ENCODE data around the gene RNF141.

The RNF141 gene

DNA sequence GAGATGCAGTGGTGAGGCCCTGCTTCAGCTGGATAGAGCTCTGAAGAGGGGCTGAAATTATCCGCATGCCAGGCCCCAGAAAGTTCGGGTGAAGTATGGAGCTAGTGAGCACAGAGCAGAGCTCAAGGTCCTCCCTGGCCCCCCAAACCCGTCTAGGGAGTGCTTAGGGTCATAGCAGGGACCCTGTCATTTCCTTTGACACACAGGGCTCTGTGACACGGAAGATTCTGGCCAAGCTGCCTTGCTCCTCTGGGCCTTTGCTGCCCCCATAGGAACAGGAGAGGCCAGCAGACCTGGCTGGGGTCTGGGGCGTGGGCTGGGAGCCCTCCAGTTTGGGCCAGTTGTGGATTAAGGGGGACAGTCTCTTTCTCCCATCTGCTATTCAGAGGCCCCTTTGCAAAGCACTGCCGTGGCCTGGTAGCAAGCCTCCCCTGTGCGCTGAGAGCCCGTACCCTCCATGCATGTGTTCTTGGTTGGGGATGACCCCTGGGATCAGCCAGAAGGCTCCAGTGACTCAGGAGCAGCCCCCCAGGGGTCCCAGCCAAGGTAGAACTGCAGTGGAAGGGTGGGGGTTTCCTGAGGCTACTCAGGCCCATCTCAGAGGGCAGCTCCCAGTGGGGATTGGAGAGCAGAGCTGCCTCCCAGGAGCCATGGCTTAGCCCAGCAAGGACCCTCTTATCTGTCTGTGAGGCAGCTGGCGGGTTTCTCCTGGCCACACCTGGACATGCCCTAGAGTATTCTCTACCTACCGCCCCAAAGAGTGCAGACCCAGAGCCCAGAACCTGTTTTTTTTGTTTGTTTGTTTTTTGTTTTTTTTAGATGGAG is 42.3 kb downstream of the RNF141 start:
- no peak for DNase-seq (ENCODE audit: low read depth in 1 of 2, low spot score in 1 of 2)

DNA sequence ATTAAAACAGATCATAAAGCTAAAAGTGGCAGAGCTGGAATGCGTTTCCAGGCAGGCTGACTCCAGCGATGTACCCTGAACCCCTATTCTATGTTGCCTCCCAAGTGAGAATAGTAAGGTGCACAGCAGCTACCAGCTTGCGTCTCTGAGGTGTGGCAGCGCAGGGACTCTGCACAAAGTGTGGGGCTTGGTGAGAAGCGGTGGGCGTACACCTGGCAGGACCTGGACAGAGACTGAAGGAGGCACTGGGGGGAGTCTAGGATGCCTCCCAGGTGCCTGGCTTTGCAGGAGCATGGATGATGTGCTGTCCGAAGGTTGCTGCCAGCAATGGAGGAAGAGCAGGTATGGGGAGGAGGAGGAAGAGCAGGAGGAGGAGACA is 43.0 kb downstream of the RNF141 start:
- no peak for DNase-seq (ENCODE audit: low read depth in 1 of 2, low spot score in 1 of 2)

- no peak for DNase-seq (ENCODE audit: low read depth in 1 of 2, low spot score in 1 of 2)
Measured at GRCh38 chr11:10497371-10498021, 43.5 kb downstream of the RNF141 start.

GRCh38 chr11:10496296-10496936 is 44.6 kb downstream of the RNF141 start:
- DNase-seq (ENCODE audit: low read depth in 1 of 2, low spot score in 1 of 2): no peak

DNA sequence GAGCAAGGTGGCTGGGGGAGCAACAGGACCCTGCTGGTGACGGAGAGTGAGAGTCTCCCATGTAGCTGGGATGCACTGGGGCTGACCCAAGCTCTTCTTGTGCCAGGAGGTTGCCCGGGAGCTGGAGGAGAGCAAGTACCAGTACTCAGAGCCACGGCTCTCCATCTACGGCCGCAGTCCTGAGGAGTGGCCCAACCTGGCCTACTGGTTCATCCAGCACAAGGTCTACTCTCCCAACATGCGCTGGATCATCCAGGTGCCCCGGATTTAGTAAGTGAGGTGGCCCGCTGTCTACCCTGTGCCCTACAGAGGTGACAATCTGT is 45.6 kb downstream of the RNF141 start:
- DNase-seq (ENCODE audit: low read depth in 1 of 2, low spot score in 1 of 2): no peak

DNA sequence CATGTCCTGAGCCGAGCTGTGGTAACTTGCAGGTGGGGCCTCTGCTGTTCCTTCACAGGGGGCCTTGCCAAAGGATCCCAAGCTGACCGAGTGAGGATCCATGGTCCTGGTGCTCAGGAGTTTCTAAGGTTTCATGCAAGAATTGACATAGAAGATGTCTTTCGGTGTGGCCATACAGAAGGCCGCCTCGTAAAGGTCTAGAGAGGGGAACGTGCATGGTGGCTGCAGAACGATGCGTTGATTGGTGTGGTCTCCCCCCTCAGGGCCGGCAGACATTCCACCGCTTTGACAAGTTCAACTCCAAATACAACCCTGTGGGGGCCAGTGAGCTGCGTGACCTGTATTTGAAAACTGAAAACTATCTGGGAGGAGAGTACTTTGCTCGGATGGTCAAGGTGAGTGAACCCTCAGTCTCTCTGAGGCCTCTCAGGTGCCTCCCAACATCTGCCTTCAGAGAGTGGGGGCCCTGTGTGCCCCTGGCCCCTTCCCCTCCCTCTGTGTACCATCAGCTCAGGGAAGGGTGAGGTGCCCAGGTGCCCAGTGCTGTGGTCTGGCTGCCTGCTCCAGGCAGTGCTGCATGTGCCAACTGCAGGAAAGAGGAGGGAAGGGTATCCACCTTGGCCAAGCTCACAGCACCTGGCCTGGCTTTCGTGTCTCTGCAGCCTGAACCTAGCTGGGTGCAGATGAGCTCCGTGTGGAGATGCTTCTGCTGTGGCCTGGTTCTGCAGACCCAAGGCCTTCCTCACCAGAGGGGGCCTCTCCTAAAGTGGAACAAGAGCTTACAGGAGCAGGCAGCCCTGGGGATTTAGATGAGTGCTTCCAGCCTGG is 46.1 kb downstream of the RNF141 start:
- no peak for DNase-seq (ENCODE audit: low read depth in 1 of 2, low spot score in 1 of 2)

GRCh38 chr11:10493041-10493663 is 47.8 kb downstream of the RNF141 start:
- DNase-seq (ENCODE audit: low read depth in 1 of 2, low spot score in 1 of 2): no peak

DNA sequence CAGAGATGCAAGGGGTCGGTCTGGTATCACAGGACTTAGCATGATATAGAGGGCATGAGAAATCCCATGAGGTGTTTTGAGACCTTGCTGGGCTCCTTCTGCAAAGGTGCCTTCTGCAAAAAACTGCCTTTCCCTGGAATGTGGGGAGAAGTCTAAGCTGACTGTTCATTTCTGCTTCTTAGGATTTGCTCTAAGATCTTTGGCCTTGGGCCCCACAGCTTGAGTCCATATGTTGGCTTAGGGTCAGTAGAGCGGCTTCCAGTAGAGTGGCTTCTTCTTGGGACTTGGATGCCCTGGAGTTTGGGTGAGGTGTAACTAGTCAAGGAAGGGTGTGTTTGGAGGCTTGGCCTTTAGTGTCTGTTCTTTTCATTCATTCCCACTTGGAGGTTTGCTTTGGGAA is 48.9 kb downstream of the RNF141 start:
- no peak for DNase-seq (ENCODE audit: low read depth in 1 of 2, low spot score in 1 of 2)

GRCh38 chr11:10490398-10491241 is 50.4 kb downstream of the RNF141 start:
- DNase-seq (ENCODE audit: low read depth in 1 of 2, low spot score in 1 of 2): no peak

- no peak for DNase-seq (ENCODE audit: low read depth in 1 of 2, low spot score in 1 of 2)
Measured at GRCh38 chr11:10490032-10490397, 51.0 kb downstream of the RNF141 start.

DNA sequence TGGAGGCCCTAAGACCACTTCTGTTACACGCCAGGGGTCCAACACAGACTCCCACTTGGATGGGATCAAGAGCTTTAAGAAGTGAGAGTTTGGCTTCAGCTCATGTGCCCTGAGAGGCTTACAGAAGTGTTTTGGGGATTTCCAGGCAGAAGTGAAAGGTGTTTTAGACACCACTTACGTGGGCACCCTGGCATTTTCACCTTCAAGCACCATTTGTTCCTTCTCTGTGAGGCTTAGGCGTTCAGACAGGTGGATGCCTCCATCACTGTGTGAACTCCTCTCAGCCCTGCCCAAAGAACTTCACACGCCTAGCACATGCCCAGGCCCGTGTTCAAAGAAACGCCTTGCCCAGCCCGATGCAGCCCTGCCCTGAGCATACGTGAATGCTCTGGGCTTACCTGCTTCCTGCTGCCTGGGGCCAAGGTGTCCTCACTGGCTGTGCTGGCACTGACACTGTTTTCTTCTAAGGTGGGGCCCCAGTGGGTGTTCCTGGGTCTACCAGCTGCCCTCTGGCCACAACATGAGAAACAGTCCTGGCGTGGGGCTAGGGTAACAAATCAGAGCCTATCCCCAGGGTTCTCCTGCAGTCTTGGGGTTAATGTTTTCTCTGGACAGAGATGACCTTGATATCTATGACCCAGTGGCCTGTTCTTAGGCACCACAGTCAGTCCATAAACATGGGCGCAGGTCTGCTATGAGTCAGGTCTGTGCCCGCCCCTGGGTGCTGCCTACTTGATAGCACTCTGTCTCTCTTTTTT is 51.9 kb downstream of the RNF141 start:
- DNase-seq (ENCODE audit: low read depth in 1 of 2, low spot score in 1 of 2): no peak

DNA sequence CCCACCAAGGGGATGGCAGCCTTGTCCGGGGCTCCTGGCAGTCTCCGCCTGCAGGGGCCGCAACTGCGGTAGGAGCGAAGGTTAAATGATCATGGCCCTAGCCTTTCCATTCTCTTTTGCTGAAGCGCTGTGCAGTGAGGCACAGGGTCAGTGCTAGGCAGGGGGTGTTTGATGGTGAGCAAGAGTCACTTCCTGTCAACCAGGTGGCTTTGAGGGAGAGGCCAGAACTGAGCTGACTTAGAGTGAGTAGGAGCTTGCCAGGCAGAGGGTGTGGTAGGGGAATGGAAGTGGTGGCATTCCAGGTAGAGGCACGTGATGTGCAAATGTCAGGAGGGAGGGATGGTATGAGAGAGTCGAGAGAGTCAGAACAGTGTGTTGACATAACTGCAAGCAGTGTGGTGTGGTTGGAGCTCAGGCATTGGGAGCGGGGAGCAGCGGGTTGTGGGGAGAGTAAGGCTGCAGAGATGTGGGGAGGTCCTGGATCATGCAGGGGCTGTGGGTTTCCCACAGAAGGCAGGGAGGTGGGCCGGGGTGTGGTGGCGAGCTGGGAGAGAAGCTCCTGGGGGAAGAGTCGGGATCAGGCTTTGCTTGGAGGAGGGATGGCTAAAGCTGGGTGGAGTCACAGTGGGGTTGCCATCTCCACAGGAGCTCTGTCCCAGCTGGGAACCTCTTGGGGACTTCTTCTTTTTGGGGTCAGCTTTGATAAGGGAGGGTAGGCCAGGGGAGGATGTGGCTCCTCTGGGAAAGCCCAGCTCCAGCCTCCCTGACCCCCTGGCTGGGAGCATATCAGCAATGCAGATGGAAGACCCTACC is 52.7 kb downstream of the RNF141 start:
- DNase-seq (ENCODE audit: low read depth in 1 of 2, low spot score in 1 of 2): no peak

GRCh38 chr11:10487002-10487647 is 53.9 kb downstream of the RNF141 start:
- no peak for DNase-seq (ENCODE audit: low read depth in 1 of 2, low spot score in 1 of 2)

GRCh38 chr11:10486161-10486840 is 54.7 kb downstream of the RNF141 start:
- DNase-seq (ENCODE audit: low read depth in 1 of 2, low spot score in 1 of 2): no peak

DNA sequence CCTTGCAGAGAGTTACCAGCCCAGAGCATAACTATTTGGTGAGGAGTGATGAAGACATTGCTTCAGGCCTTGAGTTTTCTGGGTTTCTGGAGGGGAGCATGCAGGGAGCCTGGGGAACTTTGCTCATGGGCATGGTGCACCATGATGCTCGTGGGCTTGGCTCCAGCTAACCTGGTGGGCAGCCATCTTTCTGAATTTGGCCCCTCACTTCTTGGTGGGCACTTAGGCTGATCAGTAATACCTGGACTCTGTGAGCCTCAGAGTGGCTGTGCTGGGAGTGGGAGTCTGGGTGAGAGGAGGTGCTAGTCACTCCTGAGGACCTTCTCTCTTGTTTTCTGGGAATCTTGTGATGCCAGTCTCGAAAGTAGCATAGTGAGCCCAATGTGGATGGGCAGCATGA is 55.3 kb downstream of the RNF141 start:
- DNase-seq (ENCODE audit: low read depth in 1 of 2, low spot score in 1 of 2): no peak

DNA sequence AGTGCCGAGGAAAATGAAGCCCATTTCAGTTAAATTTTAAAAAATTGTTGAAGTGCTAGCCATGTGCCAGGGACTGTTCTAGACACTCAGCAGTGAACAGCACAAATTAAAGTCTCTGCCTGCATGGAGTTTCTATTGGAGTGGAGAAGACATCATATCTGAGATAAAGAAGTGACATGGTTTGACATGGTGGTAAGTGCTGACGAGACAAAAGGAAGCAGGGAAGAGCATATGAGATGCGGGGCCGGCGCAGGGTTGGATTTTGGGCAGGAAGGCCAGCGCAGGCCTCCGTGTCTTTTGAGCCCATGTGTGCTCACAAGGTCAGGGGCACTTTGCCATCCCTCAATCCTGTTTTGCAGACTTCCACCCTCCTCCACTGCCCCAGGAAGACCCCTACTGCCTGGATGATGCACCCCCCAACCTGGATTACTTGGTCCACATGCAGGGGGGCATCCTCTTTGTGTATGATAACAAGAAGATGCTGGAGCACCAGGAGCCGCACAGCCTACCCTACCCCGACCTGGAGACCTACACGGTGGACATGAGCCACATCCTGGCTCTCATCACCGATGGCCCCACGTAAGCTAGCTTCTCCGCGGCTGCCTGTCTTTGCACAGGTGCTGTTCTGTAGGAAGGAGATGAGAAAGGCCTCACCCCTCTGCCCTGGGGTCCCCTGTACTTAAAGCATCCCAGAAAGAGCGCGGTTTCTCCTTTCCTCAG is 56.4 kb downstream of the RNF141 start:
- no peak for DNase-seq (ENCODE audit: low read depth in 1 of 2, low spot score in 1 of 2)

- DNase-seq (ENCODE audit: low read depth in 1 of 2, low spot score in 1 of 2): no peak
Measured at GRCh38 chr11:10483584-10483983, 57.4 kb downstream of the RNF141 start.

Measured in activated T-helper 1 cell treated with anti-CD3 and anti-CD28 coated beads, Interleukin-2, amount 50 U/mL, for 16 hours (primary cell).